Heart right ventricle (tissue), 16 donors: ENCODE measurements around the gene ZNF618. TPM values are rescaled to one million over a fixed set of nuclear protein-coding genes. Genes with fewer than 3 reads are reported as not detected.

Experiments
- ATAC-seq, 8 donors: fragments of 200-7000 bp; cut with Tn5 transposase; one replicate each; pipeline ENCODE4 v1.9.1; 2020; ENCODE audit warnings: mild to moderate bottlenecking in 8 of 8, moderate library complexity in 8 of 8, moderate number of reproducible peaks in 1 of 8
- DNase-seq, 2 donors: peaks; one replicate each; pipeline ENCODE4 v3.0.0-alpha.2; 2020
- H3K27ac ChIP-seq, 10 donors: fragments of 200-600 bp; sonication (generic) in 2 of 10; one replicate each; pipeline versions ENCODE4 v1.5.0 to v1.8.0; 2020 to 2022; ENCODE audit warnings: mild to moderate bottlenecking in 3 of 10
- H3K27me3 ChIP-seq, 7 donors: fragments of 200-600 bp; one replicate each; pipeline ENCODE4 v1.8.0; 2021 to 2022; ENCODE audit warnings: mild to moderate bottlenecking in 2 of 7
- H3K36me3 ChIP-seq, 9 donors: fragments of 200-600 bp; sonication (generic) in 1 of 9; one replicate each; pipeline versions ENCODE4 v1.5.0 to v1.8.0; 2020 to 2022; ENCODE audit warnings: mild to moderate bottlenecking in 2 of 9
- H3K4me1 ChIP-seq, 9 donors: fragments of 200-600 bp; sonication (generic) in 1 of 9; one replicate each; pipeline versions ENCODE4 v1.5.0 to v1.8.0; 2020 to 2022; ENCODE audit warnings: mild to moderate bottlenecking in 4 of 9
- H3K4me3 ChIP-seq, 10 donors: fragments of 200-600 bp; sonication (generic) in 2 of 10; one replicate each; pipeline versions ENCODE4 v1.5.0 to v1.8.0; 2020 to 2022; ENCODE audit warnings: mild to moderate bottlenecking in 7 of 10, moderate library complexity in 2 of 10
- H3K9me3 ChIP-seq, 11 donors: fragments of 200-600 bp in 10 of 11; sonication (generic) in 2 of 11; one replicate each; pipeline versions ENCODE4 v1.5.0 to v1.8.0; 2013 to 2022; ENCODE audit warnings: mild to moderate bottlenecking in 2 of 11, control low read depth in 1 of 11, moderate library complexity in 1 of 11
- CTCF ChIP-seq, 9 donors: fragments of 200-600 bp; sonication (generic) in 2 of 9; IDR thresholded peaks; one replicate each; pipeline versions ENCODE4 v1.5.0 to v1.8.0; 2021 to 2022; ENCODE audit warnings: antibody characterized with exemption in 9 of 9, mild to moderate bottlenecking in 5 of 9, moderate library complexity in 1 of 9
- WGBS, 2 donors: extraction: QIAGEN DNeasy Blood & Tissue Kit; methylation state at CpG; one replicate each; pipeline ENCODE4 v1.1.7; 2013; ENCODE audit warnings: inconsistent platforms in 1 of 2; 5-methylcytosine and 5-hydroxymethylcytosine counted together
- intact Hi-C, 10 donors: fragments of 100-400 bp; cut with DNase I; formaldehyde crosslinking; loops; one replicate each; pipeline versions ENCODE4 v1.11.1 to v1.14.2; 2022
- polyA plus RNA-seq, 2 donors: library from polyadenylated mRNA; stranded (reverse); fragments of 200-250 nt; gene quantifications; one replicate each; pipeline ENCODE4 v1.2.3, GENCODE V29; 2013
- total RNA-seq, 10 donors: library from RNA; stranded (reverse); fragmentation: NEBNext Ultra II Directional in 3 of 10; extraction: Animal tissue kit (Norgen Biotek cat#: 25700) in 3 of 10; gene quantifications; one replicate each; pipeline versions ENCODE4 v1.2.1 to v1.2.4, GENCODE V29; 2021 to 2023
- donor health status: Arrhythmogenic right ventricular cardiomyopathy.
- donor health status: ischemic (EF 13 %, LVEDD 7.1; RV severe dilation, severe dysfunction).
- donor health status: healthy with polysubstance abuse.
- donor health status: DM: no; HTN: yes; CAD: no.
- donor health status: DM: no; HTN: no; CAD: no.
- donor health status: ischemic (EF 25% LVEDD 6.9; RV normal size, moderate dysfunction).
- donor health status: ischemic (EF 25% LVEDD 5.7; RV mildly dilated, moderate dysfunction).
- donor health status: healthy.
- donor health status: DM: yes; HTN: yes; CAD: no.
- donor health status: Ischemic cardiomyopathy.
- donor health status: ischemic (EF 35%, LVEDD 5.7; RV mildly dilated, moderate dysfunction).
- donor health status: nonischemic (EF 11% LVEDD 7.7; RV severe dilation, severe dysfunction).
- donor health status: DM: yes; HTN: yes; CAD: no.
- donor health status: PGD.
- donor health status: ischemic (EF 29% LVEDD 5.4; RV normal size, mild dysfunction).
- donor health status: nonischemic (EF 23%, LVEDD 6.1; RV moderate dilation, normal function).

Gene ZNF618
- total and polyA plus RNA-seq, 12 donors = 0.59 to 2.5 (median 1.6) TPM

DNA sequence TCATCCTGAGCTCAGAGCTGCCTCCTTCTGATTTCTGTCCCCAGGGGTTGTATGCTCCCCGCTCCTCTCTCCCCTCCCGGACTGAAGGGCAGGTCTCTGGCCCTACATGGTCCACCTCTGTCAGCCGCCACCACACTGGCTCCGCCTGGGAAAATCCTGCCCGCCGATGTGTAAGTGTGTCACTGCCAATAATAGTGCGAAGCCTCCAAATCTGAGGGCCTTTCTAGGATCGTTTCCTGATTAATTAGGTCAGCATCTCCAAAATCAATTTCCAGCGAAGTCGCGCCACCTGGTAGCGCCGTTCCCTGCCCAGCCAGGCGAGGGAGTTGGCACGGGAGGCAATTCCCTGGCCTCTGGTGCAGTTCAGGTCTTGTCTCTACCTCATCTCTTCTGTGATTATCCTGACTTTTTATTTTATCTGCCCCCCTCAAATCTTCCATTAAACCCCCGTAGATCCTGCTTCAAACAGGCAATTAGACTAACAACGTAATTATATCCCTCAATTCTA lies 73.5 kb downstream of the ZNF618 start:
- intact Hi-C loops = no loop called here
- Histone ChIP-seq H3K4me1 (peaks cover 0 to 8% (median 0%) of the 10 kb centered on the region in 9 donors), H3K36me3 (no peaks in the 10 kb centered on the region), H3K27ac (no peak overlapping the region), H3K27me3 (no peaks in the 10 kb centered on the region), H3K4me3 (no peak overlapping the region), H3K9me3 (no peaks in the 10 kb centered on the region)
- ATAC-seq = no peak
- 95% methylated on average over 17 of the region's 17 CpGs for WGBS, 2 donors
- DNase-seq = no peak
- no peak for TF ChIP-seq CTCF (IDR thresholded peaks at IDR 0.05)

DNA sequence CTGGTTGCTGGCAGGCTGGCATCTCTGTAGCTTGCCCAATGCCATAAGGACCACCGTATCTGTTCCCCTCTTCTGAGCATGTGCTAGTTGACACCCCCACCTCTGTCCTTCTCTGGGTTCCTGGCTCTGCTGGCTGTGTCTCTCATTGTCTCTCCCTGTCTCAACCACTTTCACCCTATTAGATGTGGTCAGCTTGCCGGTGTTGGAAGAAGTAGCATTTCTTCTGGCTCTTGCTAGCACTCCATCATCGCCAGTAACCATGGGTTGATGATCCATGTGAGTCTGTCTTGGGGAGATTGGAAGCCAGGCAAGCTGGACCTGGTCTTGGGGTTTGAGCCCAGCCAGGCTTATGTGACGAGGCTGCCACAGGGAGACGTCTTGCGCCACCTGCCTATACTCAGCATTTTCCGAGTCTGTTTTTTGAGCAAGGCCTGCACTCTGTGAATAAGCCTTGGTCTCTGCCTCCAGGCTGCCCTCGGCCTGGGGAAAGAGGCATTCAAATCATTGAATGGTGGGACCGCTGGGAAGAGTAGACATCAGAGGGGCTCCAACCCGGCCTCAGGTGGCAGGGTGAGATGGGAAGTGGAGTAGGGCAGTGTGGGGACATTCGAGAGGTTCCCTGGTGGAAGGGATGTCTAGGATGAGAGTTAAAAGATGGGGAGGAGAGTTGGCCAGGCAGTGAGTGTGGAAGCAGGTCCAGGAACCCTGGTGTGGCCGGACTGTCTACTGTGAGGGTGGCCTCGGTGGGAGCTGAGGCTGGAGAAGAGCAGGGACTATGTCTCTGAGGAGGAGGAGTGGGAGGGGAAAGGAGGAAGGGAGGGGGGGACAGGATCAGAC lies 74.3 kb downstream of the ZNF618 start:
- no peak overlapping the region for H3K4me3 ChIP-seq
- no peak overlapping the region for H3K27ac ChIP-seq
- peaks cover 0 to 16% (median 0%) of the 10 kb centered on the region in 9 donors for H3K4me1 ChIP-seq
- ATAC-seq = no peak
- H3K9me3 ChIP-seq = no peaks in the 10 kb centered on the region
- intact Hi-C loops = no loop called here
- WGBS, 2 donors = 93 to 96% methylated on average over 13 of the region's 13 CpGs
- H3K27me3 ChIP-seq = no peaks in the 10 kb centered on the region
- H3K36me3 ChIP-seq = no peaks in the 10 kb centered on the region
- TF ChIP-seq CTCF (IDR thresholded peaks at IDR 0.05) = no peak
- no peak for DNase-seq

DNA sequence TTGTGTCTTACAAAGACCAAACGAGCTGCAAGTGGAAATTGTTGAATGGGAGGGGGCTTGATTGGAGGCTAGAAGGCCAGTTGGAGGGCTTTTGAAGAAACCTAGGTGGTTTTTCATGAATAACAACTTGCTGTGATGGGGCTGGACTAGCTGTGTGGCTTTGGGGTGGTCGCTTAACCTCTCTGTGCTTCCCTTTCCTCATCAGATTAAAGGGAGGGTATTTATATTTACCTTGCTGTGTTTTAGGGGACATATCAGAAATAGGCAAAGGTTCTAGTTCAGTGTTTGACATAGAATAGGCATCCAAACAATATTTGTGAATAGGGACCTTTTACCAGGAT lies 74.9 kb downstream of the ZNF618 start:
- TF ChIP-seq CTCF (IDR thresholded peaks at IDR 0.05) = no peak
- ATAC-seq (no peak), DNase-seq (no peak)
- H3K27me3 ChIP-seq = no peaks in the 10 kb centered on the region
- intact Hi-C loops = no loop called here
- no peak overlapping the region for H3K27ac ChIP-seq
- H3K9me3 ChIP-seq = no peaks in the 10 kb centered on the region
- peaks cover 0 to 21% (median 0%) of the 10 kb centered on the region in 9 donors for H3K4me1 ChIP-seq
- 93 to 96% methylated on average over 2 of the region's 2 CpGs for WGBS, 2 donors
- H3K36me3 ChIP-seq = no peaks in the 10 kb centered on the region
- no peak overlapping the region for H3K4me3 ChIP-seq

DNA sequence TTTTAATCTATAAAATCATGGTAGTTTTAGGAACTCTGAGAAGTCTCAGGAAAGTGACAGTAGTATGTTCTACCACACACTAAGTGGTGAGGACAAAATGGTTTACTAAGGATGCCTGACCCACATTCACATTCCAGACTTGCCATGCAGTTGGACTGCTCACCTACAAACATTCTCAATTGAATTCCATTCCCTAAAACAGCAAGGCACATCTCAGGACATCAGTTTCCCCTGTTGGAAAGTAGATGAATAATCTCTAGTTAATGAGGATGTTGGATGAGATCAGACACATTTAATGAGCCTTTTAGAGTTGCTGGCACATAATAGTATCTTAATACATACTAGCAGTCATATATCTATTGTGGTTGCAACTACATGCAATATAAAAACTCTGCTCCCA lies 76.6 kb downstream of the ZNF618 start:
- no peak for ATAC-seq
- intact Hi-C loops = no loop called here
- no peak overlapping the region for H3K27ac ChIP-seq

More for the DNA sequence above, 76.6 kb downstream of the ZNF618 start:
- DNase-seq = no peak
- no peak overlapping the region for H3K4me3 ChIP-seq
- TF ChIP-seq CTCF (IDR thresholded peaks at IDR 0.05) = no peak
- no peaks in the 10 kb centered on the region for H3K9me3 ChIP-seq
- H3K36me3 ChIP-seq = no peaks in the 10 kb centered on the region
- no peaks in the 10 kb centered on the region for H3K27me3 ChIP-seq
- H3K4me1 ChIP-seq = peaks cover 0 to 30% (median 0%) of the 10 kb centered on the region in 9 donors
